Posterior cingulate gyrus (tissue), 11 donors: ENCODE results near the gene KRT6A.

Experiments
- DNase-seq, 10 donors: peaks; one replicate each; pipeline versions ENCODE4 v3.0.0 to v3.0.0-alpha.2; 2020 to 2021; ENCODE audit warnings: mixed read lengths in 3 of 10
- intact Hi-C: fragments of 100-400 bp; cut with DNase I; formaldehyde crosslinking; loops from one replicate; pipeline ENCODE4 v1.15.1; 2023

The KRT6A gene

GRCh38 chr12:52525661-52526499 is 32.8 kb upstream of the KRT6A start:
- no peak for DNase-seq
- intact Hi-C loops: no loop called here

GRCh38 chr12:52524898-52525591 is 32.0 kb upstream of the KRT6A start:
- DNase-seq: no peak
- intact Hi-C loops: no loop called here

GRCh38 chr12:52524241-52524897 is 31.3 kb upstream of the KRT6A start:
- intact Hi-C loops: no loop called here
- DNase-seq: no peak

- intact Hi-C loops: no loop called here
- no peak for DNase-seq
These were observed 30.8 kb upstream of the KRT6A start for GRCh38 chr12:52523824-52524223.

GRCh38 chr12:52522346-52523011 is 29.4 kb upstream of the KRT6A start:
- DNase-seq: peak in 4 of 10 donors; percentile 32 to 89 (median 50)
- intact Hi-C loops: no loop called here

GRCh38 chr12:52521568-52522266 is 28.7 kb upstream of the KRT6A start:
- no peak for DNase-seq

GRCh38 chr12:52521175-52521567 is 28.1 kb upstream of the KRT6A start:
- no peak for DNase-seq
- intact Hi-C loops: no loop called here

More at GRCh38 chr12:52521568-52522266, 28.7 kb upstream of the KRT6A start:
- intact Hi-C loops: no loop called here

- intact Hi-C loops: no loop called here
These were observed 27.0 kb upstream of the KRT6A start, which contains the start of gene KRT5 for GRCh38 chr12:52519826-52520662. Gene KRT5, minus strand, starts transcription at chr12:52520394. Its CDS starts 98 bp downstream, at chr12:52520296.

GRCh38 chr12:52519387-52519703 is 26.3 kb upstream of the KRT6A start:
- intact Hi-C loops: no loop called here
- DNase-seq: no peak

More at GRCh38 chr12:52519826-52520662, 27.0 kb upstream of the KRT6A start, which contains the start of gene KRT5:
- peak in 1 of 10 donors; percentile 84 for DNase-seq

GRCh38 chr12:52518574-52519386 is 25.7 kb upstream of the KRT6A start:
- intact Hi-C loops: no loop called here
- no peak for DNase-seq

GRCh38 chr12:52517888-52518287 is 24.8 kb upstream of the KRT6A start:
- intact Hi-C loops: no loop called here
- DNase-seq: no peak

- no peak for DNase-seq
These were observed 24.2 kb upstream of the KRT6A start for GRCh38 chr12:52517005-52517835.

GRCh38 chr12:52515927-52516831 is 23.1 kb upstream of the KRT6A start:
- intact Hi-C loops: no loop called here
- no peak for DNase-seq

More at GRCh38 chr12:52517005-52517835, 24.2 kb upstream of the KRT6A start:
- intact Hi-C loops: no loop called here

- intact Hi-C loops: no loop called here
- DNase-seq: no peak
These were observed 22.2 kb upstream of the KRT6A start for GRCh38 chr12:52515319-52515646.

- no peak for DNase-seq
These were observed 21.6 kb upstream of the KRT6A start for GRCh38 chr12:52514471-52515318.

GRCh38 chr12:52513736-52514135 is 20.7 kb upstream of the KRT6A start:
- DNase-seq: no peak
- intact Hi-C loops: no loop called here

More at GRCh38 chr12:52514471-52515318, 21.6 kb upstream of the KRT6A start:
- intact Hi-C loops: no loop called here
